ENCODE measurements around the gene PCSK2.

DNA sequence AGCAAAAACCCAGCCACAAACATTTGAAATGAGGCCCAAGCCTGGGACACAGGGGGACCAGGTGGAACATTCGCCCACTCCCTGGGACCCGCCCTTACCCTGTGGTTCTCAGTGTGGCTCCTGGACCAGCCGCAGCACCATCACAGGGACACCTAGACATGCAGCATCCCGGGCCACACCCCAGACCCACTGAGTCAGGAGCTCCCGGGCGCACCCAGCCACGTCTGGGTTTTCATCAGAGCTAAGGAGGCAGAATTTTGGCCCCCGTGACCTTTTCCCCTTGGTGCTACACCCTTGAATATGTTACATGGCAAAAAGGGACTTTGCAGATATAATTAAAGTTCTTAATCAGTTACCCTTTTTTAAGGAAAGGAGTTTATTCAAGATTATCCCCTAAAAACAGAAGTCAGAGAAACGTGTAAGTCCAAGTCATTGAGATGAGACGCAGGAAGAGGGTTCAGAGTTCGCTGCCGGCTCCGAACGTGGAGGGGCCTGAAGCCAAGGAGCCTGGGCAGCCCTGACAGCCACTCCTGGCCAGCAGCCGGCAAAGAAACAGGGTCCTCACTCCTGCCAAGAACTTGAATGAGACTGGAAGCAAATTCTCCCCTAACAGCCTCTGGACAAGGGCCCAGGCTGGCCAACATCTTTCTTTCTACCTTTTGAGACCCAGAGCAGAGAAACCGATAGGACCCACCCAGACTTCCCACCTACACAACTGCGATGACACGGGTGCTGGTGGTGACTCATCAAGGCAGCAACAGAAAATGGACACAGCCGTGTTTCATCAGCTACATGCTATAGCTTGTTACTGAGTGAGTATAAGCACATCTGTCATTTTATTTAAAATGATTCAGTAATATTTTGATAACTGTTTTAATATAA lies 279.0 kb downstream of the PCSK2 start:
- TF ChIP-seq, protein P1, sequence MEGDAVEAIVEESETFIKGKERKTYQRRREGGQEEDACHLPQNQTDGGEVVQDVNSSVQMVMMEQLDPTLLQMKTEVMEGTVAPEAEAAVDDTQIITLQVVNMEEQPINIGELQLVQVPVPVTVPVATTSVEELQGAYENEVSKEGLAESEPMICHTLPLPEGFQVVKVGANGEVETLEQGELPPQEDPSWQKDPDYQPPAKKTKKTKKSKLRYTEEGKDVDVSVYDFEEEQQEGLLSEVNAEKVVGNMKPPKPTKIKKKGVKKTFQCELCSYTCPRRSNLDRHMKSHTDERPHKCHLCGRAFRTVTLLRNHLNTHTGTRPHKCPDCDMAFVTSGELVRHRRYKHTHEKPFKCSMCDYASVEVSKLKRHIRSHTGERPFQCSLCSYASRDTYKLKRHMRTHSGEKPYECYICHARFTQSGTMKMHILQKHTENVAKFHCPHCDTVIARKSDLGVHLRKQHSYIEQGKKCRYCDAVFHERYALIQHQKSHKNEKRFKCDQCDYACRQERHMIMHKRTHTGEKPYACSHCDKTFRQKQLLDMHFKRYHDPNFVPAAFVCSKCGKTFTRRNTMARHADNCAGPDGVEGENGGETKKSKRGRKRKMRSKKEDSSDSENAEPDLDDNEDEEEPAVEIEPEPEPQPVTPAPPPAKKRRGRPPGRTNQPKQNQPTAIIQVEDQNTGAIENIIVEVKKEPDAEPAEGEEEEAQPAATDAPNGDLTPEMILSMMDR (IDR thresholded peaks at IDR 0.05; ENCODE audit: low read depth, low read length, poor library complexity, severe bottlenecking) = no peak
- no peak for TF ChIP-seq EZH2phosphoT487 (IDR thresholded peaks at IDR 0.05; ENCODE audit: borderline replicate concordance, low read length)
